ENCODE data around the gene ROBO1. TPM values are rescaled to one million over a fixed set of nuclear protein-coding genes. Genes with fewer than 3 reads are reported as not detected.

Gene ROBO1
- total RNA-seq, 1 donor from 2014 or later: 78.0 TPM

GRCh38 chr3:79390352-79390751 lies 377.4 kb downstream of the ROBO1 start:
- no peak overlapping the region for H3K4me3 Mint-ChIP-seq (ENCODE audit: low read depth)
- H3K27ac Mint-ChIP-seq: no peak overlapping the region
- no peak for DNase-seq (ENCODE audit: low spot score, unreplicated experiment)
- TF ChIP-seq, protein P1, sequence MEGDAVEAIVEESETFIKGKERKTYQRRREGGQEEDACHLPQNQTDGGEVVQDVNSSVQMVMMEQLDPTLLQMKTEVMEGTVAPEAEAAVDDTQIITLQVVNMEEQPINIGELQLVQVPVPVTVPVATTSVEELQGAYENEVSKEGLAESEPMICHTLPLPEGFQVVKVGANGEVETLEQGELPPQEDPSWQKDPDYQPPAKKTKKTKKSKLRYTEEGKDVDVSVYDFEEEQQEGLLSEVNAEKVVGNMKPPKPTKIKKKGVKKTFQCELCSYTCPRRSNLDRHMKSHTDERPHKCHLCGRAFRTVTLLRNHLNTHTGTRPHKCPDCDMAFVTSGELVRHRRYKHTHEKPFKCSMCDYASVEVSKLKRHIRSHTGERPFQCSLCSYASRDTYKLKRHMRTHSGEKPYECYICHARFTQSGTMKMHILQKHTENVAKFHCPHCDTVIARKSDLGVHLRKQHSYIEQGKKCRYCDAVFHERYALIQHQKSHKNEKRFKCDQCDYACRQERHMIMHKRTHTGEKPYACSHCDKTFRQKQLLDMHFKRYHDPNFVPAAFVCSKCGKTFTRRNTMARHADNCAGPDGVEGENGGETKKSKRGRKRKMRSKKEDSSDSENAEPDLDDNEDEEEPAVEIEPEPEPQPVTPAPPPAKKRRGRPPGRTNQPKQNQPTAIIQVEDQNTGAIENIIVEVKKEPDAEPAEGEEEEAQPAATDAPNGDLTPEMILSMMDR (IDR thresholded peaks at IDR 0.05; ENCODE audit: unreplicated experiment): no peak
- no peaks in the 10 kb centered on the region for H3K4me1 Mint-ChIP-seq (ENCODE audit: low read depth)
- no peaks in the 10 kb centered on the region for H3K36me3 Mint-ChIP-seq (ENCODE audit: insufficient read depth)
- H3K27me3 Mint-ChIP-seq: no peaks in the 10 kb centered on the region
- H3K9me3 Mint-ChIP-seq (ENCODE audit: low read depth): no peaks in the 10 kb centered on the region

GRCh38 chr3:79385211-79385610 lies 382.6 kb downstream of the ROBO1 start:
- Mint-ChIP-seq H3K9me3 (ENCODE audit: low read depth) (no peaks in the 10 kb centered on the region), H3K36me3 (ENCODE audit: insufficient read depth) (no peaks in the 10 kb centered on the region), H3K27ac (no peak overlapping the region), H3K4me3 (ENCODE audit: low read depth) (no peak overlapping the region), H3K27me3 (no peaks in the 10 kb centered on the region), H3K4me1 (ENCODE audit: low read depth) (no peaks in the 10 kb centered on the region)
- TF ChIP-seq, protein P1 (IDR thresholded peaks at IDR 0.05; ENCODE audit: unreplicated experiment): no peak
- DNase-seq (ENCODE audit: low spot score, unreplicated experiment): no peak

DNA sequence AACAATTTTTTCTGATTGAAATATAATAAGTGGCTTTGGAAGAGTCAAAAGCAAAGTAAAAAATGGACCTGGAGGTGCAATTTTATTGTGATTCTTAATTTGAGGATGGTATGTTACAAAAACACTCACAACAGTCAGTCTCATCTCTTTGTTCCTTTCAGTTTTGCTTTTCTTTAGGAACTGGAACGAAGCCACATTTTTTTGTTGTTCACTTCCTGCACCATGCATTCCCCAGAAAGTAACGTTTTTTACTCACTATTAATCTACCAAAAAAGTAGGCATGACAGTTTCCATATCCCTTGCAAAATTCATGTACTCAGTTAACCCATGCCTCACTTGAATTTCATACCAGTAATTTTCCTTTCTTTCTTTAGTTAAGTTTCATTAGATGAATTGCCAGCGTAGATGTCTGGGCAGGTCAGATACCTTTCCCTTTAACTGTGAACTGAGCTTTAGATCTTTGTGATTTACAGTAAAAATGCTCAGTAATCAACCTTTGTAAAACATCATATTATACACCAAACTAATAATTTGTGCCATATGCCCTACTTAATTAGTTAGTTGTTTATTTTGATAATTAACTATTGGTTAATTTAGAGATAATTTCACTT lies 384.3 kb downstream of the ROBO1 start:
- TF ChIP-seq, protein P1 (IDR thresholded peaks at IDR 0.05; ENCODE audit: unreplicated experiment): no peak
- no peak overlapping the region for H3K27ac Mint-ChIP-seq
- H3K36me3 Mint-ChIP-seq (ENCODE audit: insufficient read depth): no peaks in the 10 kb centered on the region
- H3K9me3 Mint-ChIP-seq (ENCODE audit: low read depth): no peaks in the 10 kb centered on the region
- H3K27me3 Mint-ChIP-seq: no peaks in the 10 kb centered on the region
- H3K4me3 Mint-ChIP-seq (ENCODE audit: low read depth): no peak overlapping the region
- DNase-seq (ENCODE audit: low spot score, unreplicated experiment): no peak
- no peaks in the 10 kb centered on the region for H3K4me1 Mint-ChIP-seq (ENCODE audit: low read depth)

DNA sequence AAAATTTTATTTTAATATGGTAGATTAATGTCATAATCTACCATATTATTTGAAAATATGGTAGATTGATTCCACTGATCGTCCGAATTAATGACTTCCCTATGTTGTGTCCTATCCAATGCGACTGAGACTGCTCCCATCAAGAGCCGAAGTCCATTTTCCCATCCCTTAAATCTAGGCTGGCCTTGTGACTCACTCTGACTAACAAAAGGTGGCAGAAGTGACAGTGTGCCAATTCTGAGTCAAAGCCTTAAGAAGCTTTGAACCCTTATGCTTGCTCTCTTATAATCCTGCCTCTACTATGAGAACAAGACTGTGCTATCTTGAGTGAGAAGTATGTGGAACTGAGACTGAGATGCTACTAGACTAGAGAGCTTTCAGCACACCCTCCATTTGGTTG lies 387.2 kb downstream of the ROBO1 start:
- Mint-ChIP-seq H3K9me3 (ENCODE audit: low read depth) (no peaks in the 10 kb centered on the region), H3K27ac (no peak overlapping the region), H3K4me1 (ENCODE audit: low read depth) (no peaks in the 10 kb centered on the region), H3K36me3 (ENCODE audit: insufficient read depth) (no peaks in the 10 kb centered on the region), H3K4me3 (ENCODE audit: low read depth) (no peak overlapping the region), H3K27me3 (no peaks in the 10 kb centered on the region)
- TF ChIP-seq, protein P1 (IDR thresholded peaks at IDR 0.05; ENCODE audit: unreplicated experiment): no peak
- DNase-seq (ENCODE audit: low spot score, unreplicated experiment): no peak

DNA sequence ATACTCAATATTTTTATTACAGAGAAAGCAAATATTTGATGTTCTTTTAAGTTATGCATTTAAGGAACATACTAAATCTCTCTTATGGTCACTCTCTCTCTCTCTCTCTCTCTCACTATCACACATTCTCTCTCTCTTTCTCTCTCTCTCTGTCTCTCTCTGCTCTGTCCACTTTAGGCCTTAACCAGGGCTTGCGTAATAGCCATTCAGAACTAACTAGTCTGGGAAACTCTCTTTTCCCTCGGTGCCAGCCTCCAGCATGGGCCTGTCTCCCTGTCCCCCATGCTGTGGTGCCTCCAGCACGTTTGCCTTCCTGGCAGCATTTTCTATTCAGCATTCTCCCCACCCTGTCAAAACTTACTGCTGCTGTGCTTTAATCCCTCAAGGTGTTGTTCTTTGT lies 389.7 kb downstream of the ROBO1 start:
- no peak for DNase-seq (ENCODE audit: low spot score, unreplicated experiment)
- no peaks in the 10 kb centered on the region for H3K36me3 Mint-ChIP-seq (ENCODE audit: insufficient read depth)
- H3K27ac Mint-ChIP-seq: no peak overlapping the region
- no peaks in the 10 kb centered on the region for H3K4me1 Mint-ChIP-seq (ENCODE audit: low read depth)
- TF ChIP-seq, protein P1 (IDR thresholded peaks at IDR 0.05; ENCODE audit: unreplicated experiment): no peak
- H3K9me3 Mint-ChIP-seq (ENCODE audit: low read depth): no peaks in the 10 kb centered on the region
- H3K4me3 Mint-ChIP-seq (ENCODE audit: low read depth): no peak overlapping the region
- no peaks in the 10 kb centered on the region for H3K27me3 Mint-ChIP-seq
